Activated naive CD8-positive, alpha-beta T cell (primary cell): Measurements from ENCODE around the gene C18orf63.

Experiments used
- H3K27ac Mint-ChIP-seq: one replicate; pipeline ENCODE4 v1.8.0; 2021; ENCODE audit warnings: mixed read lengths
- H3K27me3 Mint-ChIP-seq: one replicate; pipeline ENCODE4 v1.8.0; 2021; ENCODE audit warnings: mixed read lengths
- H3K36me3 Mint-ChIP-seq: one replicate; pipeline ENCODE4 v1.8.0; 2021; ENCODE audit warnings: mixed read lengths
- H3K4me1 Mint-ChIP-seq: one replicate; pipeline ENCODE4 v1.8.0; 2021; ENCODE audit warnings: low read depth, mixed read lengths
- H3K4me3 Mint-ChIP-seq: one replicate; pipeline ENCODE4 v1.8.0; 2021; ENCODE audit warnings: mild to moderate bottlenecking, mixed read lengths
- H3K9me3 Mint-ChIP-seq: one replicate; pipeline ENCODE4 v1.8.0; 2021; ENCODE audit warnings: low read depth, mixed read lengths

The C18orf63 gene

DNA sequence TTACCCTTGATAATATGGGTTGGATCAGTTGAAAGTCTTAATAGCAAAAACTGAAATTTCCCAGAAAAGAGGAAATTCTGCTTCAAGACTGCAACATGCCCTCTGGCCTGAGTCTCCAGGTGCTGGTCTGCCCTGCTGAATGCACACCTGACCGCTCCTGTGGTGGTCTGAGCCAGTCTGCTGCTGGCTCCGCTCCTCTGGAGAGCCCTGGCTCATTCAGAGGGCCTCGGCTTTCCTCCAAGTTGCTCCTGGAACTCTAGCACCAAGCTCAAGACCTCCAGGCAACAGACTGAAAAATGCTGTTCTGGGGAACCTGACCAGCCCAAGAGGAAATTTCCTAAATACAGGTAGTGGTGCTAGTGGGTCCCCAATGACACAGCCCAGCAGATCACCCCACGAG is 76.7 kb downstream of the C18orf63 start:
- Mint-ChIP-seq H3K9me3 (no peaks in the 10 kb centered on the region), H3K36me3 (no peaks in the 10 kb centered on the region), H3K4me1 (peaks cover 38% of the 10 kb centered on the region), H3K27ac (no peak overlapping the region), H3K27me3 (peaks cover 1% of the 10 kb centered on the region), H3K4me3 (no peak overlapping the region)

DNA sequence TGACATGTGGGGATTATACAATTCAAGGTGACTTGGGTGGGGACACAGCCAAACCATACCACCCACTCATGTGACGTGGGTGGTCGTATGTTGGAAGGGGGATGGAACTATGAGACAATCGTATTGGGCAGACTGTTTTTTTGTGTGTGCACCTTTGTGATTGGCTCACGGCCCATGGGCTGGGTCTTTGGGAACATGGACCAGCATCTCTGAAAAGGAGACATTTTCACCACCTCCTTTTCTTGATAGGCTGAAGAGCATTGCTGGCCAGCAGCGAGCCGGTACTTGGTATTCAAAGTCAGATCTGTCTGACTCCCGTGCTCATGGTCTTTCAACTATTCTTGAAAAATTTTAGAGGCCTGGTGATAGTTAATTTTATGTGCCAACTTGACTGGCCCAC is 79.4 kb downstream of the C18orf63 start:
- Mint-ChIP-seq H3K27ac (no peak overlapping the region), H3K9me3 (no peaks in the 10 kb centered on the region), H3K4me1 (peaks cover 27% of the 10 kb centered on the region), H3K27me3 (peaks cover 1% of the 10 kb centered on the region), H3K4me3 (no peak overlapping the region), H3K36me3 (no peaks in the 10 kb centered on the region)

GRCh38 chr18:74395648-74396154 is 80.1 kb downstream of the C18orf63 start:
- Mint-ChIP-seq H3K36me3 (no peaks in the 10 kb centered on the region), H3K27ac (no peak overlapping the region), H3K4me3 (no peak overlapping the region), H3K4me1 (peaks cover 24% of the 10 kb centered on the region), H3K27me3 (peaks cover 1% of the 10 kb centered on the region), H3K9me3 (no peaks in the 10 kb centered on the region)

DNA sequence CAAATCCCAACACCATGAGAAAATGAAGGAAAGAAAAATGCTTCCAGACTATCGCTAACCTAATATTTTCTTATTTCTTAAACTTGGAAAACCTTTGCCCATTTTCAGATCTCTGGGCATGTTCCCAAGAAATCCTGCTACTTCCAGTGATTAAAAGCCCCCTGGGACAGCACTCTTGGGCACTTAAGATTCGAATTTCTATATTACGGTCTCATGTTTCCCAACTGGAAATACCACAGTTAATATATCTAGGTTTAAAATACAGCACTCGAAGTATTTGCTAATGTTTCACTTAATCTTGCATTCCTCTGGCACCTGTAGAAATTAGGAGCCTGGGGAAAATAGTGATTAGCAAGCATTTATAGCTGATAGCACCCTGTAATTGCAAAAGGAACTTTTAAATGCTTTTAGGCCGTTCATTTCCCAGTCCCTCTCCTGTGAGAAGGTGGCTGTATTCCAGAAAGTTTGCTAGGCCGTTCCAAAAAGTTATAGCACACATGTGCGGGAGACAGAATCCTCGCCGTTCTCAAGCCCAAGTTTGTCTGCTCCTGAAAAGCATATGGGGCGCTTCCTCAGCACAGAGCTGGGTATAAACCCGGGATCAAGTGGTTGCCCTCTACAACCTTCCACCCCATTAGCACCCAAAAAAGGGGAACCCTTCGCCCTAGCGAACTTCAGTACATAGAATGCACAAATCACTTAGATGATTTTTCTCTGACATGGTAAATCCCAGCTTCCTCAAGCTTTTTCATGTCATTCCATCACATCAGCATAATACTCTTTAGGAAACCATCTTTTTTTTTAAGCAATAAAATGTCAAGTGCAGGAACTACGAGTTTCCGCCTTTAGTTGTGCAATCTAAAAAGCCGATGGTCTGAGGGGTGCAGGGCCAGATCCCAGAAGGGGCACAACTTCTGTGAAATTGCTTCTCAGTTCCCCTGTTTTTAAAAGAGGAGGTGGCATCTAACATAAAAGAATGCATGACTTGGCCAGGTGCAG is 80.8 kb downstream of the C18orf63 start:
- H3K27me3 Mint-ChIP-seq = peaks cover 1% of the 10 kb centered on the region
- H3K9me3 Mint-ChIP-seq = no peaks in the 10 kb centered on the region
- no peak overlapping the region for H3K4me3 Mint-ChIP-seq
- peaks cover 22% of the 10 kb centered on the region for H3K4me1 Mint-ChIP-seq
- H3K36me3 Mint-ChIP-seq = no peaks in the 10 kb centered on the region
- H3K27ac Mint-ChIP-seq = no peak overlapping the region

GRCh38 chr18:74397572-74397971 is 81.9 kb downstream of the C18orf63 start:
- Mint-ChIP-seq H3K27ac (no peak overlapping the region), H3K36me3 (no peaks in the 10 kb centered on the region), H3K9me3 (no peaks in the 10 kb centered on the region), H3K27me3 (peaks cover 1% of the 10 kb centered on the region), H3K4me1 (peaks cover 22% of the 10 kb centered on the region), H3K4me3 (no peak overlapping the region)

DNA sequence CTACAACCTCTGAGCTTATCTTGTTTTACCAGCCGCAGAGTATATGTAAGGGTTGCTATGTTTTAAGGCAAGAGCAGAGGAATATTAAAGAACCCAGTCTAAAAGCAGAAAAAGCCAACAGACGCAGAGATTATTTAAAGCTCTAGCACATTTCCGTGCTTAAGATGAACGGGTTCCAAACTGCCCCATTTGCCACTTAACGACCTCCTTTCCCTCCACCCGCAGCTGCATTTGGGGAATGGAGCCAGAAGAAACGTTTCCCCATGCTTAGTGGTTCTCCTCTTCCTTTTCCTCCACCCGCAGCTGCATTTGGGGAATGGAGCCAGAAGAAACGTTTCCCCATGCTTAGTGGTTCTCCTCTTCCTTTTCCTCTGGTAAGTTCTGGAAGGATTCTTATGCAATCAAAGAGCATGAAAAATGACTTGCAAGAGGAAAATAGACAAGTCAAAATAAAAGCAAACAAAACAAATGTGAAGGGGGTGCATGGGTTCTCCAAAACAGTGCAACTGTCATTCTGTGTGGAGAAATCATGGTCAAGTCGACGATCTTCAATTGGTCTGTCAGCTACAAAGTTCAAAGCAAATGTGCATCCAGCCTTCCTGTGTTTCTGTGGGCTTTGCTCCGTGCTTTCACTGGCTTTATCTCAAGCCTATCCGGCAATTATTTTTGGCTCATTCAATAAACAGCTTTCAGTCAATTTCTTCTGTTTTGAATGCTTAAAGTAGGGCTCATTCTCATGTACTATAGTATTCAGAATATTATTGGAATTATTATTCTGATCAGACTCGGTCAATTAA is 83.7 kb downstream of the C18orf63 start:
- H3K4me3 Mint-ChIP-seq = no peak overlapping the region

DNA sequence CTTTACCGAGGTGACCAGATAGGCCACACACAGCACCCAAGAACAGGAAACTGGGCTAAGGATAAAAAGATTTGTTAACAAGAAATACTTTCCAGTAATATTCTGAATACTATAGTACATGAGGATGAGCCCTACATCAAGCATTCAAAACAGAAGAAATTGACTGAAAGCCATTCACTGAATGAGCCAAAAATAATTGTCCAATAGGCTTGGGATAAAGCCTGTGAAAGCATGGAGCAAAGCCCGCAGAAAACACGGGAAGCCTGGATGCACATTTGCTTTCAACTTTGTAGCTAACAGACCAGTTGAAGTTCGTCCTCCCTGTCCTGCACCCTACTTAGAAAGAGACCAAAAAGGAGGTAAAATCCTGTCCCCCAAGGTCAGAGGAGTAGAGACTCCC is 85.2 kb downstream of the C18orf63 start:
- Mint-ChIP-seq H3K36me3 (no peaks in the 10 kb centered on the region), H3K9me3 (no peaks in the 10 kb centered on the region), H3K27ac (no peak overlapping the region), H3K27me3 (no peaks in the 10 kb centered on the region), H3K4me1 (peaks cover 24% of the 10 kb centered on the region), H3K4me3 (no peak overlapping the region)

More for the DNA sequence above, 83.7 kb downstream of the C18orf63 start:
- Mint-ChIP-seq H3K36me3 (no peaks in the 10 kb centered on the region), H3K27me3 (no peaks in the 10 kb centered on the region), H3K27ac (no peak overlapping the region), H3K4me1 (peaks cover 22% of the 10 kb centered on the region), H3K9me3 (no peaks in the 10 kb centered on the region)

- no peak overlapping the region for H3K27ac Mint-ChIP-seq
- no peak overlapping the region for H3K4me3 Mint-ChIP-seq
- peaks cover 34% of the 10 kb centered on the region for H3K4me1 Mint-ChIP-seq
- H3K36me3 Mint-ChIP-seq = no peaks in the 10 kb centered on the region
- H3K27me3 Mint-ChIP-seq = no peaks in the 10 kb centered on the region
- no peaks in the 10 kb centered on the region for H3K9me3 Mint-ChIP-seq
Observed at GRCh38 chr18:74402806-74403433, 87.3 kb downstream of the C18orf63 start.

DNA sequence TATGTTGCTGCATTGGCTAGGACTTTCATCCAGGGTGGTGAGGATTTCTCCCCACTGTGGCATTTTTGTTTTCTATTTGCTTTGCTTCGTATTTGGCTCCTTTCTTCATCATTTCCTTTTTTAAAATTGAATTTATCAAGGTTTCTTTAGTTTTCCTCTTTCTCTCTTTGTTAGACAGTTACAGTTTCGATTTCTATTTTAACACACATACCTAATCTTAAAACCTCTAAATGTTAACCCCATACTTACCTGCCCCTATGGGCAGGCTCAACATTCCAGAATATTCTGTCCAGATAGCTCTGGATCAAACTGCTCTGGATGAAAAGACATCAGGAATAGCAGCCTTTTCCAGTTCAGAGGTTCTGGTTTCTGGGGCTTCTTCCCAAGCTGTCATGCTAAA is 92.2 kb downstream of the C18orf63 start:
- Mint-ChIP-seq H3K27me3 (no peaks in the 10 kb centered on the region), H3K36me3 (no peaks in the 10 kb centered on the region), H3K4me1 (peaks cover 43% of the 10 kb centered on the region), H3K4me3 (peak overlapping the region; percentile 81), H3K9me3 (no peaks in the 10 kb centered on the region), H3K27ac (peak overlapping the region; percentile 86)
